ES-I3 (cell line): ENCODE results near the gene SLC48A1.

Source experiments
- H3K36me3 ChIP-seq: 2 replicates; pipeline ENCODE4 v1.6.1; 2013; ENCODE audit warnings: mild to moderate bottlenecking, low read length, control low read depth, moderate library complexity; ENCODE audit not compliant: insufficient read depth
- H3K4me1 ChIP-seq: 2 replicates; pipeline ENCODE4 v1.6.1; 2013; ENCODE audit warnings: mild to moderate bottlenecking, control low read depth, low read length; ENCODE audit not compliant: insufficient read depth
- H3K9ac ChIP-seq: 2 replicates; pipeline ENCODE4 v1.6.1; 2013; ENCODE audit warnings: low read depth, mild to moderate bottlenecking, low read length, moderate library complexity
- H3K9me3 ChIP-seq: 2 replicates; pipeline ENCODE4 v1.6.1; 2013; ENCODE audit warnings: mild to moderate bottlenecking, low read length, moderate library complexity; ENCODE audit not compliant: control insufficient read depth, insufficient read depth

Gene SLC48A1

GRCh38 chr12:47818467-47819137, 45.6 kb downstream of the SLC48A1 start:
- H3K36me3 ChIP-seq: no peaks in the 10 kb centered on the region
- peak overlapping the region; percentile 65 for H3K9ac ChIP-seq
- peaks cover 57% of the 10 kb centered on the region for H3K4me1 ChIP-seq
- no peaks in the 10 kb centered on the region for H3K9me3 ChIP-seq

- no peaks in the 10 kb centered on the region for H3K9me3 ChIP-seq
- no peaks in the 10 kb centered on the region for H3K36me3 ChIP-seq
- H3K4me1 ChIP-seq: peaks cover 50% of the 10 kb centered on the region
- peak overlapping the region; percentile 95 for H3K9ac ChIP-seq
Observed at GRCh38 chr12:47819138-47819895, 46.3 kb downstream of the SLC48A1 start.

GRCh38 chr12:47819896-47820630, 47.0 kb downstream of the SLC48A1 start, which contains the start of gene HDAC7:
Gene HDAC7, minus strand, starts transcription at chr12:47819903. Its CDS starts 118 bp downstream, at chr12:47819785.
- no peaks in the 10 kb centered on the region for H3K36me3 ChIP-seq
- peaks cover 53% of the 10 kb centered on the region for H3K4me1 ChIP-seq
- peak within 1 kb of the TSS; percentile 95 for H3K9ac ChIP-seq
- no peaks in the 10 kb centered on the region for H3K9me3 ChIP-seq

DNA sequence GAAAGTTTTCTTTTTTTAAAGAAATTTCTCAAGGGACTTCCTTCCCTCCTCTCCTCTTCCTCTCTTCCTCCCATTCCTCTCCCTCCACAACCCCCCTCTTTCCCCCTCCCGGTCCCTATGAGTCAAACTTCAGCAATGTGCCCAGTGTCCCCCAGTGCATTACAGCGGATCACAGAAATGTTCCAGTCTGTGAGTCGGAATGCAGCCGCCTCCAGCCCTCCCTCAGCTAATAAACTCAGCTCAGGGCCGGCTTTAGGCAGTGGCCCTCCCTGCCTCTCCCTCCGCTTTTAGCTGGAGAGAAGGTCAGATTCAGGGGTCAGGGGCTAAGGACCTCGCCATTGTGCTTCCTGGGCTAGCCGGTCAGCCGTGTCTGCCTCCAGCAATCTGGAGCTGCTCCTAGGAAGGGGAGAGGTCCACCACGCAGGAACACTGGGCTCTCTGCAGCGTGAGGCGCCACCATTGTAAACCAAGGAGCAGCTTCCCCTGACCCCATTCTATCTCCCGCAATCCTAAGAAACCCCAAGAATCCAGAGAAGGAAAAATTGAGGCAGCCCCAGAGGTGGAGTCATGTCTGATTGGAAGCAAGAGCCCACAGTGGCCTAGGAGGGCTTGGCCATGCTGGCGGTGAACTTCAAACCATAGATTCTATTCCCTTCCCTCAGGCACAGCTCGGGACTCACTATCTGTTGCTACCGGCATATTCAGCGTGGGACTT, 47.8 kb downstream of the SLC48A1 start:
- Histone ChIP-seq H3K4me1 (peaks cover 56% of the 10 kb centered on the region), H3K9me3 (no peaks in the 10 kb centered on the region), H3K9ac (peak overlapping the region; percentile 95), H3K36me3 (no peaks in the 10 kb centered on the region)

DNA sequence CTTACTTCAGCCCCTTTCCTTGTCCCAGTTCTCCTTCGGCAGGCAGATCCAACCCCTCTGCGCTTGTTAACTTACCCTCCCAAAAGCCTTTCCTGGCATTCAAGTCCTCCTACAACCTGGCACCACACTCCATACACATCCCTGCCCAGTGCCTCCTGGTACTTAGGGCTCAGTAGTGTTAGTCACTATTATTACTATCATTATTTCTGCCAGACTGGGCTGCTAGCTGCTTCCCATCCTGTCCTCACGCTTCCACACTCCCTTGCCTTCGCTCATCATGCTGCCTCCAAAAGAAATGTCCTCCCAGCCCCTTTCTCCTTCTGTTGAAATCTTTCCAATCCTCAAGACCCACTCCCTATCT, 48.3 kb downstream of the SLC48A1 start:
- Histone ChIP-seq H3K36me3 (no peaks in the 10 kb centered on the region), H3K9ac (peak overlapping the region; percentile 95), H3K4me1 (peaks cover 52% of the 10 kb centered on the region), H3K9me3 (no peaks in the 10 kb centered on the region)

DNA sequence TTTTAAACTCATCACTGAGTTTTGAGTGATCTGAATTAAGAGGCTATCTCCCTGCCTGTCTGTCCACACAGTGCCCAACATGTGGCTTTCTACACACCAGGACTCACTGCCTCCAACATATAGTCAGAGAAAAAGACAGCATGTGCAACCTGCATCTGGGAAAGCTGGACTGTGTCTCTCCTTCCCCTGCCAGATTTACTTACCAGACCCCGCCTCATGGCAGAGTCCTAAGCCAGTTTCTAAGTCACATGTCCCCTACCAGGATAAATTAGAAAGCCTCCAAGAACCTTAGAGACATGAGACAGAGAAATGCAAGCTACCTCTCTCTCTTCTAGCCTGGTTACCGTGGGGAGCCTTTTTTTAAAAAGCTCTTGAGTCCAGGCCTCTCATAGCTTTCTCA, 49.4 kb downstream of the SLC48A1 start:
- no peak overlapping the region for H3K9ac ChIP-seq
- H3K36me3 ChIP-seq: no peaks in the 10 kb centered on the region
- H3K4me1 ChIP-seq: peaks cover 48% of the 10 kb centered on the region

DNA sequence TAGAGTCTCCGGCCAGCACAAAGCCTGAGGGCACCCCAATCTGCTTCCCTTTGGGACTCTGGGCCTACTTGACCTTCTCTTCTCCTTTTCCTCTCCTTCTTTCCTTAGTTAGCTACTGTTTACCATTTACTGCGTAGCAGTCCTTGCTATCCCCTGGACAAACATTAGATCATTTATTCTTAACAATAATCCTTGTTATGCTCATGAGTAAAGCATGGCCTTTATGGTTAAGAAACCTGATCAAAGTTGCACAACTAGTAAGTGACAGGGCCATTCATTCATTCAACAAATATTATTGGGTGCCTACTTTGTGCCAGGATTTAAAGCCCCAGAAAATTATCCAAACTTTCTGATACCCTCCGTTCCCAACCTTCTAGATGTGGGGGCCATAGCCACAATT, 49.8 kb downstream of the SLC48A1 start:
- H3K9ac ChIP-seq: no peak overlapping the region
- H3K36me3 ChIP-seq: no peaks in the 10 kb centered on the region
- no peaks in the 10 kb centered on the region for H3K9me3 ChIP-seq
- peaks cover 44% of the 10 kb centered on the region for H3K4me1 ChIP-seq

More for the DNA sequence above, 49.4 kb downstream of the SLC48A1 start:
- no peaks in the 10 kb centered on the region for H3K9me3 ChIP-seq

DNA sequence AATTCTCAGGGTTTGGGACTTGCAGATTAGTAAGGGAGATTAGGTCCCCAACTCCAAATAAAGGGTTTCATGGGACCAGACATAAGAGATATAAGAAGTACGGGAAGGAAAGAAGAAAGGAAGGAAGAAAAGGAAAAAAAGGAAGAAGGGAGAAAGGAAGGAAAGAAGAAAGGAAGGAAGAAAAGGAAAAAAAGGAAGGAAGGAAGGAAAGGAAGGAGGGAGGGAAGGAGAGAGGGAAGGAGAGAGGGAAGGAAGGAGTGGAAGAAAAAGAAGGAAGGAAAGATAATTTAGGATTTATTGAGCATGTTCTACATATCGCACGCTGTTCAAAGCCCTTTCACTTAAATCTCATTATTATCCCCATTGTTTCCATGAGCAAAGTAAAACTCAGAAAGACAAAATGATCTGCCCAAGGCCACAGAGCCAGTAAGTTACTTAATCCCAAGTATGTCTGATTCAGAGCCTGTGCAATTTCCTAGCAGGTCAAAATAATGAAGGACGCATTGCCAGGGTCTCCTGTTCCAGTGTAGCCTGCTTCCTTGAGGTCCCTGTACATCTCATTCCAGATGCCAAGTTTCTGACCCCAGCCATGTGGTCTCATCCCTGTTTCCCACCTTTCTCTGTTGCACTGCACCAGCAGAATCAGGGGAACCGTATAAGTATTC, 50.5 kb downstream of the SLC48A1 start:
- no peaks in the 10 kb centered on the region for H3K9me3 ChIP-seq
- peaks cover 45% of the 10 kb centered on the region for H3K4me1 ChIP-seq
- H3K9ac ChIP-seq: no peak overlapping the region
- H3K36me3 ChIP-seq: no peaks in the 10 kb centered on the region

DNA sequence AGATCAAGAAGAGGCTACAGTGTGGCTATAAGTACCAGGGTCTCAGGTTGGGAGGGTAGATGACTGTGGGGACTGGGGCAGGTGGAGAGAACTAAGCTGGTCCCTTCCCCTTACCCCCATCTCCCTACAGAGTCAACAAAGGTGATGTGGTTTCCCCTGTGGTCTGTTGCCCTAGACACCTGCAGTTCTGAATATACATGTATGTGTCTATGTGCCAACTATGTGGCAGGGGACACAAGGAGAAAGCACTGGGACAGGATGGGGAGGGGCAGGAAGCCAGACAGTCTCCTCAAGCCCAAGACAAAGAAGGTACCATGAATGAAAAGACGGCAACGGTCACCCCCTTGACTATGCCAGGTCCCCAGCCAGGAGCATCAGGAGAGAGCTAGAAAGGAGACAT, 51.2 kb downstream of the SLC48A1 start:
- H3K9ac ChIP-seq: no peak overlapping the region
- H3K4me1 ChIP-seq: peaks cover 47% of the 10 kb centered on the region
- H3K36me3 ChIP-seq: no peaks in the 10 kb centered on the region
- no peaks in the 10 kb centered on the region for H3K9me3 ChIP-seq

- no peaks in the 10 kb centered on the region for H3K36me3 ChIP-seq
- H3K9ac ChIP-seq: no peak overlapping the region
- H3K9me3 ChIP-seq: no peaks in the 10 kb centered on the region
- H3K4me1 ChIP-seq: peaks cover 51% of the 10 kb centered on the region
Observed at GRCh38 chr12:47824635-47825034, 51.6 kb downstream of the SLC48A1 start.

- H3K36me3 ChIP-seq: no peaks in the 10 kb centered on the region
- no peaks in the 10 kb centered on the region for H3K9me3 ChIP-seq
- H3K4me1 ChIP-seq: peaks cover 51% of the 10 kb centered on the region
- no peak overlapping the region for H3K9ac ChIP-seq
Observed at GRCh38 chr12:47825173-47825639, 52.2 kb downstream of the SLC48A1 start.

DNA sequence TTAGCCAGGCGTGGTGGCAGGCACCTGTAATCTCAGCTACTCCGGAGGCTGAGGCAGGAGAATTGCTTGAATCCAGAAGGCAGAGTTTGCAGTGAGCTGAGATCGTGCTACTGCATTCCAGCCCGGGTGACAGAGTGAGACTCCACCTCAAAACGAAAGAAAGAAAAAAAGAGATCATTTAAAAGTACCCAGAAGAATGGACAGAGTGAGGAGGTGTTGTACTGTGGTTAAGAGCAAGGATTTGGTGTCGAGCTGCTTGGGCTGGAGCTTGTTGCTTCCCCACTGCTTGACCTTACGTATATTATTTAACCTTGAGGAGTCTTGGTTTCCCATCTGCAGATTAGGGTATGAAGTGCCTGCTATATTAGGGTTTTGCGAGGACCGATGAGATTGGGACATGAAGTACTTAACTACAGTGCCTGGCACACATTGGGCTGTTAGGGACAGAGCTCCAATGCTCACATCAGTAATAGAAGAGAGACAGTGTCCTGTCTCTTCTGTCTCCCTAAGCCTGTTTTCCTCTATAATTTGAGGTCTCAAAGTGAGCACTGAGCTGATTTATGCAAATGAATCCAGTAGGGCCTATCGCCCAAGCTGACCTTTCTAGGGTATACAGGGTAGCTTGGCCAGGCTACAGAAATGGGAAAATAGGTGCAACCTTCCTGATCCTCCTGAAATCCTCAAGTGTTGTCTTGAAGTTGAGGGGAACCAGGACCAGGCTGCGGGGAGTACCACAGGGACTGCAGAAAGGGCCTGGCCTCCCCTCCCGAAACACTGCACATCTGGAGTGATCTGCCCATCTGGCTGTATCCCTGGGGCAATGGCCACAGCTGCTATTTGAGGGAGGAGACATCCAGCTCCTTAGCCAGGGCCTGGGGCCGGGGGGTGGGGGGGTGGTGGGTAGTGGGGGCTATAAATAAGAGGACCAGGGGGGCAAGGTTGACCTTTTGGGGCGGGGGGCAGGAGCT, 55.3 kb downstream of the SLC48A1 start:
- no peaks in the 10 kb centered on the region for H3K36me3 ChIP-seq
- H3K4me1 ChIP-seq: peaks cover 27% of the 10 kb centered on the region
- H3K9me3 ChIP-seq: no peaks in the 10 kb centered on the region
- H3K9ac ChIP-seq: no peak overlapping the region

- H3K36me3 ChIP-seq: no peaks in the 10 kb centered on the region
- H3K9ac ChIP-seq: peak overlapping the region; percentile 22; the same call in 1 of the 2 replicates
- H3K4me1 ChIP-seq: peaks cover 27% of the 10 kb centered on the region
- H3K9me3 ChIP-seq: no peaks in the 10 kb centered on the region
Observed at GRCh38 chr12:47828976-47829482, 56.0 kb downstream of the SLC48A1 start.
